Fibroblast of peridontal ligament (primary cell): Measurements from ENCODE around the gene GPR15.
"Not testable (repeated sequence)": the region's sequence is repeated elsewhere in the genome, so short reads cannot be mapped to it uniquely, and the experiment has no call there.

ENCODE experiments used
- DNase-seq: peaks from one replicate; pipeline ENCODE4 v3.0.0-alpha.2; 2010; ENCODE audit errors: extremely low read depth

Gene GPR15

DNA sequence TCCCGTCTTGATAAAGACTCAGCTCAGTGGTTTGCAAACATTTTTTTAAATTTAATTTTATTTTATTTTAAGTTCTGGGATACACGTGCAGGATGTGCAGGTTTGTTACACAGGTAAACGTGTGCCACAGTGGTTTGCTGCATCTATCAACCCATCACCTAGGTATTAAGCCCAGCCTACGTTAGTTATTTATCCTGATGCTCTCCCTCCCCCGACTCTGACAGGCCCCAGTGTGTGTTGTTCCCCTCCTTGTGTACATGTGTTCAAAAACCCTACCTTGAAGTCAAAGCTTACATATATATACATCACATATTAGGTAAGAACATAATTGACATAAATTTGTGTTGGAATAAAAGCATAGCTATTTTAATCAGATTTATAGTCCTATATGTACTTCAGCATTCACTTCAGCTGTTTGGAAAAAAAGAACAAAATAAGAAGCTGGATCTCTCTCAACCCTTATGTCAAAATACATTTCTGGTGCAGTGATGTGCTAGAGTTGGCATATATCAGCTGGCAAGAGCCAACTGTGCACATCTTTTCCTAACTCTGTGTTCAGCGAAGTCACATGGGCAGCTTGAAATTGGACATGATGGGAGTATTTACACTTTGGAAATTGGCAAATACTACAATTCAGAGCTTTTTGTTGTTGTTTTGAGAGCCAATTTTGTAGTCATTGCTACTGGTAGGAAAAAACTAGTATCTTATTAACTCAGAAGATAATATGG lies 26.5 kb downstream of the GPR15 start:
- no peak for DNase-seq

GRCh38 chr3:98559769-98560168 lies 28.0 kb downstream of the GPR15 start:
- DNase-seq = not testable (repeated sequence)

GRCh38 chr3:98560911-98561310 lies 29.1 kb downstream of the GPR15 start:
- no peak for DNase-seq

DNA sequence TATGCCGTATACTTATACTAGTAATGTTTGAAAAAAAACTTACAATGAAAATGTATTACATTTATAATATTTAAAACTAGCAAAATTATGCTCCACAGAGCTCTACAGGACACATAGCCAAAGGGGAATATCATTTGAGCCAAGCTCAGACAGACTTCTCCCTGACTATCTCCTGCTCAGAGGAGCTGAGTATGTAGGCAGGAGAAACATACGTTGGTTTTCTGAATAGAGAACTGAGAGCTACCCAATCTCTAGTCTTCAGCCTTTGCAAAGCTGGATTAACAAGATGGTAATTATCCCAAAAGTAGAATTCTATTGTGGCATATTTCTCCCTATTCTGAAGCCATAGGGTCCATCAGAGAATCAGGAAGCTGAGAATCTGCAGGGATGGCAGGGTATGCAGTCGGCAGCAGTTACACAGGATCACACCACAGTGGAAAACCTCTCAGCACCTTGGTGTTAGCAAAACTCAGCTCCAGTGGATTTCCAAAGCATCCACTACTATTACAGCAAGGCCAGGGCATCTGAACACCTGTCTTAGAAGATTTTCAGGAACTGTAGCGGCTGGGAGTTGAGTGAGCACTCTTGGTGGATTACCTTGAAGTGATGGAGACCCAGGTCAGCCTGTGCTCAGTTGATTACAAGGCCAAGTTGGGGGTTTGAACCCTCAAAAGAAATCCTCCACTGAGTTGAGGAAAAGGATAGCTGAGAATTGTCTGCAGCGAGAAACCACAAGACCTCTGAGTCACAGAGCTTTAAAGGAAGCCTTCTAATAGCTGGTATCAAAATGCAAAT lies 30.1 kb downstream of the GPR15 start:
- DNase-seq = no peak

- DNase-seq = peak; percentile 35
These were observed 32.0 kb downstream of the GPR15 start for GRCh38 chr3:98563661-98564281.

- DNase-seq = no peak
These were observed 32.7 kb downstream of the GPR15 start for GRCh38 chr3:98564282-98565005.

GRCh38 chr3:98565237-98565643 lies 33.5 kb downstream of the GPR15 start:
- no peak for DNase-seq

- DNase-seq = no peak
These were observed 34.1 kb downstream of the GPR15 start for GRCh38 chr3:98565843-98566242.

GRCh38 chr3:98567666-98568270 lies 36.0 kb downstream of the GPR15 start:
- DNase-seq = no peak

- no peak for DNase-seq
These were observed 36.6 kb downstream of the GPR15 start for GRCh38 chr3:98568402-98568801.

GRCh38 chr3:98573181-98573728 lies 41.5 kb downstream of the GPR15 start:
- DNase-seq = peak; percentile 45

GRCh38 chr3:98574132-98574531 lies 42.4 kb downstream of the GPR15 start:
- DNase-seq = no peak

- DNase-seq = peak; percentile 49
These were observed 45.6 kb downstream of the GPR15 start for GRCh38 chr3:98577178-98577895.

- no peak for DNase-seq
These were observed 48.9 kb downstream of the GPR15 start for GRCh38 chr3:98580401-98581386.

DNA sequence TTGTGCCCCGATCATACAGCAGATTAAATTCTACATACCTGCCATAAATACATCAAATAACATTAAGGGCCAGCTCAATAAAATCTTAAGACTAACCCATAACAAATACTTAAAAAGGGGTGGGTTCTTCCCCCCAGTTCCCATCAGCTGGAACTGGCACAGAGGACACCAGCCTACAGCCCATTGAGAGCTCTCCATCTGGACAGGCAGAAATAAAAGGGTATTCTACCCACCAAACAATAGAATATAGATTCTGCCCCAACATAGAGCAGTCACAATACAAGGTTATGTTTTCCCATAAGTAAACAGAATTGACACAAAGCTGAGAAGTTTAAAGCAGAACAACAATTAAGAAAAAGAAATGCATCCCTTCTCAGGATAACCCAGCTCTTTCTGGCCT lies 49.7 kb downstream of the GPR15 start:
- DNase-seq = no peak

- no peak for DNase-seq
These were observed 50.3 kb downstream of the GPR15 start for GRCh38 chr3:98582042-98582441.

DNA sequence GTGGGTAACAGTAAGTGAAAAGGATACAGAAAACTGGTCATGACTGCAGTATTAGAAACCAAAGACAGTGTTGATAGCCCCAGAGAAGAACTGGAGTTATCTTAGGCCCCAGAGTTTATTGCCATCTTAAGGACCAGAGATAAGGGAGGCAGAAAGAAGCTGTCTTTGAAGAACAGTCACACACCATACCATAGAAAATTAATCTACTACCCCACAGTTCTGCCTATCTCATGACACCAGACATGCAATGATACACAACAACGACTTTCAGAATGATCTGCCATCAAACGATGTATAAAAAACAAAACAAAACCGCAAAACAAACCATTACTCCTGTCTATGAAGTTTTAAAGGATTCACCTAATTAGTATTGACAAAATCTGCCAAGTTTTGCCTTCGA lies 52.0 kb downstream of the GPR15 start:
- DNase-seq = no peak
